ENCODE results near the gene ARHGEF16.

ARHGEF16 gene

GRCh38 chr1:3521426-3521825 is 67.0 kb downstream of the ARHGEF16 start:
- DNase-seq: peak; percentile 79

GRCh38 chr1:3522112-3522511 is 67.6 kb downstream of the ARHGEF16 start:
- no peak for DNase-seq

GRCh38 chr1:3522564-3523265 is 68.2 kb downstream of the ARHGEF16 start:
- DNase-seq: no peak

- DNase-seq: no peak
Measured at GRCh38 chr1:3523980-3524379, 69.5 kb downstream of the ARHGEF16 start.

GRCh38 chr1:3524556-3525203 is 70.2 kb downstream of the ARHGEF16 start:
- no peak for DNase-seq

- DNase-seq: peak; percentile 27
Measured at GRCh38 chr1:3525551-3526482, 71.4 kb downstream of the ARHGEF16 start.

- no peak for DNase-seq
Measured at GRCh38 chr1:3527774-3528173, 73.3 kb downstream of the ARHGEF16 start.

- DNase-seq: no peak
Measured at GRCh38 chr1:3529099-3529729, 74.7 kb downstream of the ARHGEF16 start.

GRCh38 chr1:3530086-3530925 is 75.8 kb downstream of the ARHGEF16 start:
- DNase-seq: peak; percentile 88
